HG03025 (cell line): ENCODE results near the gene MVB12A.

ENCODE experiments used
- ATAC-seq: cut with Tn5 transposase; IDR thresholded peaks from one replicate; pipeline ENCODE4 v1.9.1; 2021; ENCODE audit warnings: mild to moderate bottlenecking, moderate library complexity; ENCODE audit not compliant: unreplicated experiment, low FRiP score

MVB12A gene

GRCh38 chr19:17469481-17470067, 49.7 kb downstream of the MVB12A start:
- ATAC-seq, result peak; percentile 47

GRCh38 chr19:17470068-17470841, 50.4 kb downstream of the MVB12A start, which contains the start of gene SLC27A1:
SLC27A1 (plus strand) TSS chr19:17470524; CDS start chr19:17470541, 17 bp downstream.
- peak; percentile 82 for ATAC-seq

GRCh38 chr19:17471410-17472125, 51.7 kb downstream of the MVB12A start:
- no peak for ATAC-seq

DNA sequence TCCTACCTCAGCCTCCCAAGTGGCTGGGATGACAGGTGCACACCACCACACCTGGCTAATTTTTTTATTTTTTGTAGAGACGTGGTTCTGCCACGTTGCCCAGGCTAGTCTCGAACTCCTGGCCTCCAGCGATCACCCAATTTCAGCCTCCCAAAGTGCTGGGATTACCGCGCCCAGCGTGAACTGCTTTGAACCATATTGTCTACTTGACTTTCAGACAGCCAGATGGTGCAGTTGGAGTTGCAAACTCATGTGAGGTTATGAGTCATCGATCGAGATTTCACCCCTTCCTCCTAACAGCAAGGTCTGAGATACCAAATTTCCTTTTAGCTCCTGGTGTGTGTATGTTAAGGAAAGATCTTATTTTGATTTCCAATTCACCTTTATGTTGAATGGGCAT, 53.2 kb downstream of the MVB12A start:
- ATAC-seq, result no peak
